Body of pancreas (tissue), 4 donors: Measurements from ENCODE around the gene TAF7. TPM values are rescaled to one million over a fixed set of nuclear protein-coding genes. Genes with fewer than 3 reads are reported as not detected.

Source experiments
- ATAC-seq: fragments of 150-250 bp; one replicate; pipeline ENCODE4 v1.9.1; 2016
- DNase-seq, 4 donors: peaks; one replicate each; pipeline ENCODE4 v3.0.0-alpha.2; 2019
- H3K27ac ChIP-seq, 4 donors: fragments of 200-600 bp; sonication (generic); 1 replicate in 3 of 4; 2 replicates in 1 of 4; pipeline versions ENCODE4 v1.5.1 to v1.6.1; 2016 to 2019; ENCODE audit warnings: mild to moderate bottlenecking in 1 of 4, mixed read lengths in 1 of 4, moderate library complexity in 1 of 4
- H3K27me3 ChIP-seq, 2 donors: fragments of 200-600 bp; sonication (generic); one replicate each; pipeline ENCODE4 v1.6.0; 2016; ENCODE audit warnings: mild to moderate bottlenecking in 1 of 2
- H3K36me3 ChIP-seq, 2 donors: fragments of 200-600 bp; sonication (generic); replicated peaks in 1 of 2; 2 replicates each; pipeline ENCODE4 v1.5.1; 2016; ENCODE audit warnings: low read depth in 2 of 2; ENCODE audit not compliant: insufficient read depth in 1 of 2
- H3K4me1 ChIP-seq: fragments of 200-600 bp; sonication (generic); one replicate; pipeline ENCODE4 v1.6.0; 2016
- H3K4me3 ChIP-seq, 2 donors: fragments of 200-600 bp; sonication (generic); 1 replicate in 1 of 2; 2 replicates in 1 of 2; pipeline ENCODE4 v1.5.1; 2016 to 2019
- H3K9me3 ChIP-seq, 3 donors: fragments of 200-600 bp; sonication (generic); 1 replicate in 2 of 3; 2 replicates in 1 of 3; pipeline ENCODE4 v1.5.1; 2016
- POLR2A ChIP-seq, 3 donors: fragments of 450-650 bp; IDR thresholded peaks; one replicate each; pipeline ENCODE4 v1.6.1; 2016; ENCODE audit warnings: antibody characterized with exemption in 3 of 3, mild to moderate bottlenecking in 2 of 3
- WGBS, 2 donors: methylation state at CpG; one replicate each; pipeline ENCODE4 v1.1.5; 2017; 5-methylcytosine and 5-hydroxymethylcytosine counted together
- intact Hi-C: fragments of 100-400 bp; cut with DNase I; formaldehyde crosslinking; loops from one replicate; pipeline ENCODE4 v1.15.1; 2023
- total RNA-seq, 2 donors: library from RNA; depleted of rRNA; stranded (reverse); fragments of >200 nt; gene quantifications; one replicate each; pipeline ENCODE4 v1.1.0, GENCODE V29; 2016
- TF ChIP-seq, protein P1 (sequence below), 7 experiments: fragments of 450-650 bp in 4 of 7; fragments of 200-600 bp in 3 of 7; sonication (generic) in 3 of 7; IDR thresholded peaks; one replicate each; pipeline ENCODE4 v1.5.1; 2016 to 2019; ENCODE audit warnings: antibody characterized with exemption in 7 of 7

TAF7 gene
- total RNA-seq, 2 donors from 2014 or later = 28.7 to 32.2 TPM

DNA sequence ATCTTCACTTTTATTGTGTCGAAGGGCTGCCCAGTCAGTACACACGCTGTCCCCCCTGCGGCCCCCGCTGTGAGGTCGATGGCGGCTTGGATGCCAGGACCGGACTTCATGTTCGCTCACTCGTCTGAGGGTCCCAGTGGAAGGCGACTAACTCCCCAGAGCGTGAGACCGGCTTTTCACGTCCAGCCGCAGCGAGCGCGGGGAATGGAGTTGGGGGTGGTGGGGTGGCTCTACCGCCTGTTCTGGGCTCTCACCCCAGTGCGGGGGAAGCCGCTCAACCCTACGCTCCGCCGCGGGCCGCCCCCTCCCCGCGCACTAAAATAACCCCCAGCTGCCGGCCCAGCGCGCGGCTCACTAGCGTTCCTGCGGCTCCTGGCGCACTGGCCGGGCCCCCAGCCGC lies 16.8 kb downstream of the TAF7 start, which contains the start of gene SLC25A2:
TSS of gene SLC25A2 (minus strand) at position 294 of the 400 bp plus-strand sequence. CDS start at position 110, 184 bp downstream.
- DNase-seq (no peak), ATAC-seq (no peak)
- Histone ChIP-seq H3K4me3 (no peak within 1 kb of the TSS), H3K27me3 (no peaks in the 10 kb centered on the region), H3K27ac (no peak within 1 kb of the TSS), H3K36me3 (no peaks in the 10 kb centered on the region), H3K4me1 (no peaks in the 10 kb centered on the region), H3K9me3 (peaks cover 0 to 66% (median 8%) of the 10 kb centered on the region in 3 donors)
- intact Hi-C loops = no loop called here
- 37 to 54% methylated on average over 11 to 35 of the region's 36 CpGs for WGBS, 2 donors
- TF ChIP-seq, protein P1, sequence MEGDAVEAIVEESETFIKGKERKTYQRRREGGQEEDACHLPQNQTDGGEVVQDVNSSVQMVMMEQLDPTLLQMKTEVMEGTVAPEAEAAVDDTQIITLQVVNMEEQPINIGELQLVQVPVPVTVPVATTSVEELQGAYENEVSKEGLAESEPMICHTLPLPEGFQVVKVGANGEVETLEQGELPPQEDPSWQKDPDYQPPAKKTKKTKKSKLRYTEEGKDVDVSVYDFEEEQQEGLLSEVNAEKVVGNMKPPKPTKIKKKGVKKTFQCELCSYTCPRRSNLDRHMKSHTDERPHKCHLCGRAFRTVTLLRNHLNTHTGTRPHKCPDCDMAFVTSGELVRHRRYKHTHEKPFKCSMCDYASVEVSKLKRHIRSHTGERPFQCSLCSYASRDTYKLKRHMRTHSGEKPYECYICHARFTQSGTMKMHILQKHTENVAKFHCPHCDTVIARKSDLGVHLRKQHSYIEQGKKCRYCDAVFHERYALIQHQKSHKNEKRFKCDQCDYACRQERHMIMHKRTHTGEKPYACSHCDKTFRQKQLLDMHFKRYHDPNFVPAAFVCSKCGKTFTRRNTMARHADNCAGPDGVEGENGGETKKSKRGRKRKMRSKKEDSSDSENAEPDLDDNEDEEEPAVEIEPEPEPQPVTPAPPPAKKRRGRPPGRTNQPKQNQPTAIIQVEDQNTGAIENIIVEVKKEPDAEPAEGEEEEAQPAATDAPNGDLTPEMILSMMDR (IDR thresholded peaks at IDR 0.05) = no peak
- no peak for TF ChIP-seq POLR2A (IDR thresholded peaks at IDR 0.05)

DNA sequence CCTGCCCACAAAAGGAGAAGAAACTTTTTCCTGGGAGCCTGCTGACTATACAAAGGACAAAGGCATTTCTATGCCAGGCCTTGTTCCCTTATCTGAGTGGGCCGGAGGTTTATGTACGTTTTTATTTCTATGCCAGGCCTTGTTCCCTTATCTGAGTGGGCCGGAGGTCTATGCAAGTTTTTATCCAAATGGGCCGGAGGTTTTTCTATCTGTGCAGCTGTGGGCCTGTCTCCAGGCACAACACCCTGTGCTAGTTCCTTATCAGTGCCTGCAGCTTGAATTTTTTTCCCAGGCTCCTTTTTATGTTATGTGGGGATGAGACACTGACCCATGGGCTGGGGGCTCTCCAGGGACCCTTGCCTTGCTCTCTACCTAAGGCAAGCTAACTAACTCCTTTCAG lies 22.2 kb downstream of the TAF7 start:
- WGBS, 2 donors = 36 to 38% methylated on average over 4 of the region's 4 CpGs
- DNase-seq = peak in 1 of 4 donors; percentile 15
- TF ChIP-seq, protein P1 (IDR thresholded peaks at IDR 0.05) = no peak
- no peak for TF ChIP-seq POLR2A (IDR thresholded peaks at IDR 0.05)
- H3K4me3 ChIP-seq = no peak overlapping the region
- peaks cover 0 to 62% (median 0%) of the 10 kb centered on the region in 3 donors for H3K9me3 ChIP-seq
- no peak for ATAC-seq
- H3K27me3 ChIP-seq = no peaks in the 10 kb centered on the region
- no peaks in the 10 kb centered on the region for H3K4me1 ChIP-seq
- no peak overlapping the region for H3K27ac ChIP-seq
- intact Hi-C loops = no loop called here
- H3K36me3 ChIP-seq = no peaks in the 10 kb centered on the region

DNA sequence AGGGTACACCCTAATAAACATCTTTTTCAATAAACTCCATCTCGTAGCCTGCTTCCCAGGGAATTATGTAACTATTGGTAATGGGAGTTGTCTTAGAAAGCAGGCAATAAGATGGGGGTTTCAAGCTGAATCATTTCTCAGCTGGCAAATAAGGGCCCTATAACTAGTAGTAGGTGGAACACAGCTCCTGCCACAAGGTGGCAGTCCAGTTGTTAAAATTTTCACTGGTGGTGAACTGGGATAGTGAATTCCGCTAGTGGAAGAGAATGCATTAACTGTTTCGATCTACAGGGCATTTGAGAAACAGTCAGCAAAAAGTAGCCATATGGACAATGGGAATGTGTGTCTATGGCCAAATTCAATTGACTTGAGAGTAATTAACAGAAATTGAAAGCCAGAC lies 47.7 kb downstream of the TAF7 start:
- no peak for TF ChIP-seq POLR2A (IDR thresholded peaks at IDR 0.05)
- DNase-seq (no peak), ATAC-seq (no peak)
- Histone ChIP-seq H3K36me3 (no peaks in the 10 kb centered on the region), H3K9me3 (peaks cover 0 to 88% (median 3%) of the 10 kb centered on the region in 3 donors), H3K4me3 (no peak overlapping the region), H3K4me1 (no peaks in the 10 kb centered on the region), H3K27ac (no peak overlapping the region), H3K27me3 (no peaks in the 10 kb centered on the region)
- intact Hi-C loops = no loop called here
- 59 to 68% methylated on average over 3 of the region's 3 CpGs for WGBS, 2 donors

DNA sequence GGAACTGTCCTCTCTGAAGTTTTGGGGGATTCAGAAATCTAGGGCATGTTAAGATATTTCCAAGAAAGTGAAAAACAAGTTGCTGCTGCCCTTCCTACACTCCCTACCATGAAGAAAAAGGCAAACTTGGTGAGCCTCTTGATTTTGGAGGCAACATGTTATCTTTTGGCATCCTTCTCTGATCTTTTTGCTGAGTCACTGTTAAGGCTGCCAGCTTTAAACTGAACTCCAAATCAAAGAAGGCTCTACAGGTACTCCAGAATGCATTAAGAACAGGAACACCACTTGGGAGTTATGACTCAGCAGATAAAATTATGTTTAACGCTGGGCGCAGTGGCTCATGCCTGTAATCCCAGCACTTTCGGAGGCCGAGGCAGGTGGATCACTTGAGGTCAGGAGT lies 51.4 kb downstream of the TAF7 start:
- H3K9me3 ChIP-seq = peaks cover 0 to 72% (median 6%) of the 10 kb centered on the region in 3 donors
- intact Hi-C loops = no loop called here
- no peak for ATAC-seq
- no peak overlapping the region for H3K27ac ChIP-seq
- no peak for DNase-seq
- 94 to 96% methylated on average over 4 of the region's 4 CpGs for WGBS, 2 donors
- H3K4me3 ChIP-seq = no peak overlapping the region
- H3K27me3 ChIP-seq = no peaks in the 10 kb centered on the region
- no peaks in the 10 kb centered on the region for H3K36me3 ChIP-seq
- H3K4me1 ChIP-seq = no peaks in the 10 kb centered on the region
- TF ChIP-seq POLR2A (IDR thresholded peaks at IDR 0.05) = no peak
- TF ChIP-seq, protein P1 (IDR thresholded peaks at IDR 0.05) = no peak

Other genes starting within 250 kb of the TAF7 start
- 1 to 10 TPM; 1.8 to 2.0 TPM for gene PCDHB2, start 226.2 kb downstream of the TAF7 start, total RNA-seq
- gene PCDHB3, start 220.3 kb downstream of the TAF7 start, total RNA-seq = 1 to 10 TPM; 1.3 to 1.8 TPM
- 1 to 10 TPM; 1.6 to 3.3 TPM for gene PCDHB4, start 199.0 kb downstream of the TAF7 start, total RNA-seq
- 10 to 100 TPM in 1 of 2 donors, 1 to 10 TPM in 1; 4.3 to 10.6 TPM for gene PCDHB5, start 185.6 kb downstream of the TAF7 start, total RNA-seq
- 1 to 10 TPM in 1 of 2 donors, under 1 TPM in 1; 0.33 to 1.0 TPM for gene PCDHB6, start 170.7 kb downstream of the TAF7 start, total RNA-seq
- under 1 TPM in 1 of 2 donors, not detected in 1; 0.52 TPM for gene PCDHB7, start 148.1 kb downstream of the TAF7 start, total RNA-seq
- under 1 TPM; 0.33 to 0.52 TPM for gene PCDHB8, start 143.0 kb downstream of the TAF7 start, total RNA-seq
- 1 to 10 TPM; 2.1 to 4.6 TPM for gene PCDHB16, start 138.4 kb downstream of the TAF7 start, total RNA-seq
- gene PCDHB9, start 133.6 kb downstream of the TAF7 start, total RNA-seq = 10 to 100 TPM in 1 of 2 donors, under 1 TPM in 1; 0.78 to 19.8 TPM
- 1 to 10 TPM; 1.3 to 2.3 TPM for gene PCDHB10, start 128.4 kb downstream of the TAF7 start, total RNA-seq
- gene PCDHB11, start 121.2 kb downstream of the TAF7 start, total RNA-seq = 1 to 10 TPM; 4.4 to 4.9 TPM
- 1 to 10 TPM; 2.0 to 3.4 TPM for gene PCDHB12, start 112.1 kb downstream of the TAF7 start, total RNA-seq
- gene PCDHB13, start 106.9 kb downstream of the TAF7 start, total RNA-seq = 1 to 10 TPM; 6.5 to 7.6 TPM
- 1 to 10 TPM; 3.4 to 7.3 TPM for gene PCDHB14, start 97.4 kb downstream of the TAF7 start, total RNA-seq
- gene PCDHB15, start 75.4 kb downstream of the TAF7 start, total RNA-seq = 1 to 10 TPM; 3.1 to 3.6 TPM
- gene SLC25A2, start 16.7 kb downstream of the TAF7 start, total RNA-seq = not detected
- under 1 TPM; 0.33 to 0.78 TPM for gene PCDHGA1, start 9.7 kb upstream of the TAF7 start, total RNA-seq
- gene PCDHGA2, start 18.0 kb upstream of the TAF7 start, total RNA-seq = 1 to 10 TPM; 2.0 to 2.9 TPM
- 10 to 100 TPM in 1 of 2 donors, 1 to 10 TPM in 1; 4.2 to 11.2 TPM for gene PCDHGA3, start 23.0 kb upstream of the TAF7 start, total RNA-seq
- 1 to 10 TPM; 3.9 to 6.9 TPM for gene PCDHGB1, start 29.3 kb upstream of the TAF7 start, total RNA-seq
- 10 to 100 TPM in 1 of 2 donors, 1 to 10 TPM in 1; 6.7 to 10.9 TPM for gene PCDHGA4, start 34.2 kb upstream of the TAF7 start, total RNA-seq
- gene PCDHGB2, start 39.2 kb upstream of the TAF7 start, total RNA-seq = 1 to 10 TPM; 2.3 to 9.3 TPM
- gene PCDHGA5, start 43.4 kb upstream of the TAF7 start, total RNA-seq = 1 to 10 TPM; 5.6 to 6.0 TPM
- 10 to 100 TPM in 1 of 2 donors, 1 to 10 TPM in 1; 4.2 to 10.2 TPM for gene PCDHGB3, start 49.5 kb upstream of the TAF7 start, total RNA-seq
- gene PCDHGA6, start 53.1 kb upstream of the TAF7 start, total RNA-seq = 10 to 100 TPM in 1 of 2 donors, 1 to 10 TPM in 1; 5.2 to 11.2 TPM
- gene PCDHGA7, start 62.0 kb upstream of the TAF7 start, total RNA-seq = 1 to 10 TPM; 5.2 to 7.6 TPM
- gene PCDHGB4, start 66.9 kb upstream of the TAF7 start, total RNA-seq = 1 to 10 TPM; 3.6 to 4.9 TPM
- 10 to 100 TPM in 1 of 2 donors, 1 to 10 TPM in 1; 4.2 to 10.2 TPM for gene PCDHGA8, start 71.8 kb upstream of the TAF7 start, total RNA-seq
- 10 to 100 TPM in 1 of 2 donors, 1 to 10 TPM in 1; 7.8 to 15.2 TPM for gene PCDHGB5, start 77.2 kb upstream of the TAF7 start, total RNA-seq
- 1 to 10 TPM; 4.9 to 8.2 TPM for gene PCDHGA9, start 82.0 kb upstream of the TAF7 start, total RNA-seq
- gene PCDHGB6, start 87.2 kb upstream of the TAF7 start, total RNA-seq = 1 to 10 TPM; 4.6 to 8.0 TPM
- 1 to 10 TPM; 5.3 to 5.4 TPM for gene PCDHGA10, start 92.2 kb upstream of the TAF7 start, total RNA-seq
- gene PCDHGB7, start 96.9 kb upstream of the TAF7 start, total RNA-seq = 1 to 10 TPM; 7.0 to 7.9 TPM
- 1 to 10 TPM; 4.9 to 6.9 TPM for gene PCDHGA11, start 100.3 kb upstream of the TAF7 start, total RNA-seq
- gene PCDHGA12, start 109.7 kb upstream of the TAF7 start, total RNA-seq = 1 to 10 TPM; 5.3 to 5.4 TPM
- gene PCDHGC3, start 155.2 kb upstream of the TAF7 start, total RNA-seq = 10 to 100 TPM in 1 of 2 donors, 1 to 10 TPM in 1; 9.6 to 16.1 TPM
- 1 to 10 TPM; 1.6 to 2.0 TPM for gene PCDHGC4, start 164.2 kb upstream of the TAF7 start, total RNA-seq
- 1 to 10 TPM; 2.0 to 3.1 TPM for gene PCDHGC5, start 168.3 kb upstream of the TAF7 start, total RNA-seq